Measurements from ENCODE around the gene DNAH8. TPM values are rescaled to one million over a fixed set of nuclear protein-coding genes. Genes with fewer than 3 reads are reported as not detected.

The DNAH8 gene
- total and polyA plus RNA-seq, 11 donors: 0.02 to 0.50 (median 0.02) TPM; not detected in 8

DNA sequence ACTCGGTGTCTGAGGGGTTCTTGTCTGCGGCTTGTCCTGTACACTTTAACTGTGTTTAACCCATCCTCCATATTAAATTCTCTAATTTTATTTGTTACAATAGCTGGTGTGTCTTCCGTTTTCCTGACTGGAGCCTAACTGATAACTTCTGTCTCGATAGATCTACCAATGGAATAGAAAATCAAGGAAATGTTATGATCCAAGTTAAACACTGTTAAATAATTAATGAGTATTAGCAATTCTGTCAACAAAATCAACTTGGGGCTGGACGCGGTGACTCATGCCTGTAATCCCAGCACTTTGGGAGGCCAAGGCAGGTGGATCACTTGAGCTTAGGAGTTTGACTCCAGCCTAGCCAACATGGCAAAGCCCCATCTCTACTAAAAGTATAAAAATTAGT, 81.7 kb downstream of the DNAH8 start:
- 74 to 77% (median 75%) methylated on average over 6 of the region's 6 CpGs for WGBS, 4 donors
- H3K27me3 ChIP-seq: peaks cover 0 to 35% (median 16%) of the 10 kb centered on the region in 9 donors
- TF ChIP-seq, protein P1, sequence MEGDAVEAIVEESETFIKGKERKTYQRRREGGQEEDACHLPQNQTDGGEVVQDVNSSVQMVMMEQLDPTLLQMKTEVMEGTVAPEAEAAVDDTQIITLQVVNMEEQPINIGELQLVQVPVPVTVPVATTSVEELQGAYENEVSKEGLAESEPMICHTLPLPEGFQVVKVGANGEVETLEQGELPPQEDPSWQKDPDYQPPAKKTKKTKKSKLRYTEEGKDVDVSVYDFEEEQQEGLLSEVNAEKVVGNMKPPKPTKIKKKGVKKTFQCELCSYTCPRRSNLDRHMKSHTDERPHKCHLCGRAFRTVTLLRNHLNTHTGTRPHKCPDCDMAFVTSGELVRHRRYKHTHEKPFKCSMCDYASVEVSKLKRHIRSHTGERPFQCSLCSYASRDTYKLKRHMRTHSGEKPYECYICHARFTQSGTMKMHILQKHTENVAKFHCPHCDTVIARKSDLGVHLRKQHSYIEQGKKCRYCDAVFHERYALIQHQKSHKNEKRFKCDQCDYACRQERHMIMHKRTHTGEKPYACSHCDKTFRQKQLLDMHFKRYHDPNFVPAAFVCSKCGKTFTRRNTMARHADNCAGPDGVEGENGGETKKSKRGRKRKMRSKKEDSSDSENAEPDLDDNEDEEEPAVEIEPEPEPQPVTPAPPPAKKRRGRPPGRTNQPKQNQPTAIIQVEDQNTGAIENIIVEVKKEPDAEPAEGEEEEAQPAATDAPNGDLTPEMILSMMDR (IDR thresholded peaks at IDR 0.05): no peak
- TF ChIP-seq POLR2A (IDR thresholded peaks at IDR 0.05): no peak

GRCh38 chr6:38797391-38797790, 82.3 kb downstream of the DNAH8 start:
- no peak overlapping the region for H3K4me3 ChIP-seq
- H3K27me3 ChIP-seq: peaks cover 0 to 37% (median 16%) of the 10 kb centered on the region in 9 donors
- 35 to 51% (median 43%) methylated on average over 4 of the region's 4 CpGs for WGBS, 4 donors
- DNase-seq (no peak), ATAC-seq (no peak)
- H3K27ac ChIP-seq: no peak overlapping the region
- no peak for TF ChIP-seq POLR2A (IDR thresholded peaks at IDR 0.05)
- TF ChIP-seq, protein P1 (IDR thresholded peaks at IDR 0.05): no peak
- H3K36me3 ChIP-seq: no peaks in the 10 kb centered on the region
- intact Hi-C loops (cut with DNase I): no loop called here
- no peaks in the 10 kb centered on the region for H3K9me3 ChIP-seq
- H3K4me1 ChIP-seq: no peaks in the 10 kb centered on the region

More for the DNA sequence above, 81.7 kb downstream of the DNAH8 start:
- Histone ChIP-seq H3K27ac (no peak overlapping the region), H3K36me3 (no peaks in the 10 kb centered on the region), H3K4me1 (no peaks in the 10 kb centered on the region), H3K9me3 (no peaks in the 10 kb centered on the region), H3K4me3 (no peak overlapping the region)
- ATAC-seq (no peak), DNase-seq (no peak)
- intact Hi-C loops (cut with DNase I): no loop called here

GRCh38 chr6:38799529-38800184, 84.5 kb downstream of the DNAH8 start:
- TF ChIP-seq POLR2A (IDR thresholded peaks at IDR 0.05): no peak
- TF ChIP-seq, protein P1 (IDR thresholded peaks at IDR 0.05): no peak
- Histone ChIP-seq H3K9me3 (no peaks in the 10 kb centered on the region), H3K4me1 (no peaks in the 10 kb centered on the region), H3K4me3 (no peak overlapping the region), H3K36me3 (no peaks in the 10 kb centered on the region), H3K27ac (no peak overlapping the region), H3K27me3 (peaks cover 0 to 41% (median 22%) of the 10 kb centered on the region in 9 donors)
- DNase-seq: no peak
- no peak for ATAC-seq
- WGBS, 4 donors: 48 to 61% (median 57%) methylated on average over 2 of the region's 2 CpGs
- intact Hi-C loops (cut with DNase I): no loop called here

GRCh38 chr6:38801305-38801704, 86.2 kb downstream of the DNAH8 start:
- no peaks in the 10 kb centered on the region for H3K4me1 ChIP-seq
- 35 to 60% (median 53%) methylated on average over 4 of the region's 4 CpGs for WGBS, 4 donors
- no peak overlapping the region for H3K4me3 ChIP-seq
- DNase-seq: no peak
- TF ChIP-seq, protein P1 (IDR thresholded peaks at IDR 0.05): no peak
- peaks cover 0 to 41% (median 32%) of the 10 kb centered on the region in 9 donors for H3K27me3 ChIP-seq
- no peak overlapping the region for H3K27ac ChIP-seq
- H3K36me3 ChIP-seq: no peaks in the 10 kb centered on the region
- no peak for ATAC-seq
- intact Hi-C loops (cut with DNase I): no loop called here
- no peaks in the 10 kb centered on the region for H3K9me3 ChIP-seq
